Measurements from ENCODE around the gene NABP2.

DNA sequence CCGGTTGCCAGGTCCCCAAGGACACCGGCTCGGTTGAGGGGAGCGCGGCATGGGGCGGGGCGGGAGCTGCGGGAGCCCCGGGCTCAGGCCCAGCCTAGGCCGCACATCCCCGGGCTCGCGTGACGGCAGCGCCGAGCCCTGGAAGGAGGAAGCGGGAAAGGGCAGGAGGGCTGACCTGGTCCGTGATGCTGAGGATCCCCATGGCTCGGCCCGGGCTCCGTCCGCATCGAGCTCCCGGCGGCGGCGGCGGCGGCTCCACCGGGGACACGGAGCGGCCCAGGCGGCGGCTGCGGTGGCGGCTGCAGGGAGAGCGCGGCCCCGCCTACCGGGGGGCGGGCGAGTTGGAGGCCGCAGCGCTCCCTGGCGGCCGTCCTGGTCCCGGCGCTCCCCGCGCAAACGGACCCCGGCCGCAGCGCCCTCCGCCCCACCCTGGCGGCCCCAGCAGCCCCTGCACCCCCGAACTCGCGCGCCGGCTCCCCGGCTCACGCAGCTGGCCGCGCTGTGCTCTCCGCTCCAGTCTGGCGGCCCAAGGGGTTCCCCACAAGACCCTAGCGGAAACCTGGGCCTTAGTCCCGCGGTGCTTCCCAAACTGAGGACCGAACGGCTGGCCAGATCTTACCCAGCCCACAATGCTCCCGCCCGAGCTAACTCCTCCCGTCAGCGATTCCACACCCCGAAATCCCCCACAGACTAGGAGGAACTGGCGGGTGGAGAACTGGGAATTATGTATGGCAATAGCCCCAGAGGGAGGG is 34.1 kb downstream of the NABP2 start, which contains the start of gene ANKRD52:
- TF ChIP-seq RARB (CRISPR knock-in tag; IDR thresholded peaks at IDR 0.05) (no peak), PPARA (CRISPR knock-in tag; IDR thresholded peaks at IDR 0.05; ENCODE audit: borderline replicate concordance) (no peak), ZNF70 (CRISPR knock-in tag; IDR thresholded peaks at IDR 0.05) (no peak), OSR1 (CRISPR knock-in tag; IDR thresholded peaks at IDR 0.05) (no peak), ZNF565 (CRISPR knock-in tag; conservative IDR thresholded peaks at IDR 0.05; ENCODE audit: low read depth) (no peak), ZNF8 (CRISPR knock-in tag; IDR thresholded peaks at IDR 0.05) (no peak), ZFP30 (CRISPR knock-in tag; IDR thresholded peaks at IDR 0.05) (no peak)
- TF ChIP-seq, protein P1, sequence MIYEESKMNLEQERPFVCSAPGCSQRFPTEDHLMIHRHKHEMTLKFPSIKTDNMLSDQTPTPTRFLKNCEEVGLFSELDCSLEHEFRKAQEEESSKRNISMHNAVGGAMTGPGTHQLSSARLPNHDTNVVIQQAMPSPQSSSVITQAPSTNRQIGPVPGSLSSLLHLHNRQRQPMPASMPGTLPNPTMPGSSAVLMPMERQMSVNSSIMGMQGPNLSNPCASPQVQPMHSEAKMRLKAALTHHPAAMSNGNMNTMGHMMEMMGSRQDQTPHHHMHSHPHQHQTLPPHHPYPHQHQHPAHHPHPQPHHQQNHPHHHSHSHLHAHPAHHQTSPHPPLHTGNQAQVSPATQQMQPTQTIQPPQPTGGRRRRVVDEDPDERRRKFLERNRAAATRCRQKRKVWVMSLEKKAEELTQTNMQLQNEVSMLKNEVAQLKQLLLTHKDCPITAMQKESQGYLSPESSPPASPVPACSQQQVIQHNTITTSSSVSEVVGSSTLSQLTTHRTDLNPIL (CRISPR knock-in tag; IDR thresholded peaks at IDR 0.05; ENCODE audit: low read depth): no peak
